GM12892 (cell line): ENCODE results near the gene ZKSCAN1.

ENCODE experiments used
- POLR2A ChIP-seq: IDR thresholded peaks from 2 replicates; pipeline ENCODE4 v1.6.1; 2011; ENCODE audit warnings: low read depth, low read length, control low read depth
- POLR2AphosphoS5 ChIP-seq: IDR thresholded peaks from 2 replicates; pipeline ENCODE4 v1.6.1; 2011; ENCODE audit warnings: low read depth, low read length, control low read depth
- TAF1 ChIP-seq: IDR thresholded peaks from 2 replicates; pipeline ENCODE4 v1.6.1; 2011; ENCODE audit warnings: low read depth, mild to moderate bottlenecking, control low read depth, low read length, borderline replicate concordance

- no peak for TF ChIP-seq POLR2A
- no peak for TF ChIP-seq POLR2AphosphoS5
- no peak for TF ChIP-seq TAF1
Observed at GRCh38 chr7:100017875-100018274, 2.5 kb downstream of the ZKSCAN1 start.
